SIG-M5 treated with dmso at 0.1 percent for 504 hours (cell line): ENCODE results near the gene EXD3.

ENCODE experiments used
- DNase-seq: peaks from one replicate; lab custom pipeline; 2025; ENCODE audit not compliant: unreplicated experiment; lab: John Stamatoyannopoulos, UW

Gene EXD3

DNA sequence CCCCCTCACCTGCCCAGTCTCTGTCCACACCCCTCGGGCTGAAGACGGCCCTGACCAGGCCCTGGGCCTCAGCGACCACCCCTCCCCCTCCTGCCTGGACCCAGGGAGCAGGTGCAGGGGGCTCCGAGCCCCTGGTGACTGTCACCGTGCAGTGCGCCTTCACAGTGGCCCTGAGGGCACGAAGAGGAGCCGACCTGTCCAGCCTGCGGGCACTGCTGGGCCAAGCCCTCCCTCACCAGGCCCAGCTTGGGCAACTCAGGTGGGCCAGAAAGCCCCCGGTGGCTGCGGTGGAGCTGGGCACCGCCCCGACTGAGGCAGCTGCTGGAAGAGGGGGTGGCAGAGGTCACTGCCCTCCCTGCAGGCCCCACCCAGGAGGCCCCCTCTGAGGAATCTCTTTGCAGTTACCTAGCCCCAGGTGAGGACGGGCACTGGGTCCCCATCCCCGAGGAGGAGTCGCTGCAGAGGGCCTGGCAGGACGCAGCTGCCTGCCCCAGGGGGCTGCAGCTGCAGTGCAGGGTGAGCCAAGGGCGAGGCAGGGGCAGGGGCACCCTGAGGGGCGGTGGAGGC lies 10.5 kb upstream of the EXD3 start:
- DNase-seq, result no peak

DNA sequence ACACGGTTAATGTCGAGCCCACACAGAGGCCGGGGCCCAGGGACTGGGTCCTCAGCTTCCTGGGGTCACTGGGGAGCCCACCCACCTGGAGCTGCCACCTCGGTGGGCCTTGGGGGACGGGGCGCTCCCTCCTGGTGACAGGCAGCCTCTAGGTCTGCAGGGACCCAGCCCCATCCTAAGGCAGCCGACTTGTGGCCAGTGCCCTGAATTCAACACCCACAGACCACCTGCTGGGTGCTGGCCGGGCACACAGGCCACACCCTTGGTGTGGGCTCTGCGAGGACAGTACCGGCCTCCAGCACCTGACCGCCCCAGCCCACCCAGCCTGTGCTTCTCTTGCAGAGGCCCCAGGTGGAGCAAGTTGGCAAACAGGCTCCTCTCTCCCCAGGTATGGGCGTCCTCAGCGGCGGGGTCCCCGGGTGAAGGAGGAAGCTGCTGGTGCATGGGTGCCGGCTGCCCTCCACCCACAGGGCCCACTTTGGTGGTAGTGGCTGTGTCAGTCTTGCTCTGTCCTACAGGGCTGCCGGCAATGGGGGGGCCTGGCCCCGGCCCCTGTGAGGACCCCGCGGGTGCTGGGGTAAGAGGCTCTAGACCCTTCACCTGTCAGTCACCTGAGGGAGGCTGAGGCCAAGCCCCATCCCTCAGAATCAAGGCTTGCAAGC lies 9.9 kb upstream of the EXD3 start:
- DNase-seq, result no peak

DNA sequence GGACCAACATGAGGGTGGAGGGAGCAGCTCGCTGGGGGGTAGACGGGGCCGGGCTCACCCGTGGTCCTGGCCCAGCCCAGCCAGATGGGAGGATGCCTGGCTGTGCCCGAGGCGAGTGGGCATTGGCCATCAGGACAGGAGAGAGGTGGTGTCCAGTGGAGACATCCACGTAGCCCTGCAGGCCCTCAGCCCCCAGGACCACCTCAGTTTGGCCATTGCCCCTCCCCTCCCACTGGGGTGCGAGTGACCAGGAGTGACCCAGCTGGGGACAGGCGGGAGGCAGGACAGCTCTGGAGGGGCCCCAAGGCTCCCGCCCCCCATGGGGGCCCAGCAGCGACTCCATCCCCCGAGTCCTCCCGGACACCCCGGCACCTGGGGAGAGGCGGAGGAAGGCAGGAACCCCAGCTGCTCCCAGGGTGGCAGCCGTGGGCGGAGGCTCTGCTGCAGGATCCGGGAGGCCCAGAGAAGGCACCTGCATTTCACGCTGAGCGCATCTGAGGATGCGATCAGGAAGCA lies 8.5 kb upstream of the EXD3 start:
- no peak for DNase-seq

DNA sequence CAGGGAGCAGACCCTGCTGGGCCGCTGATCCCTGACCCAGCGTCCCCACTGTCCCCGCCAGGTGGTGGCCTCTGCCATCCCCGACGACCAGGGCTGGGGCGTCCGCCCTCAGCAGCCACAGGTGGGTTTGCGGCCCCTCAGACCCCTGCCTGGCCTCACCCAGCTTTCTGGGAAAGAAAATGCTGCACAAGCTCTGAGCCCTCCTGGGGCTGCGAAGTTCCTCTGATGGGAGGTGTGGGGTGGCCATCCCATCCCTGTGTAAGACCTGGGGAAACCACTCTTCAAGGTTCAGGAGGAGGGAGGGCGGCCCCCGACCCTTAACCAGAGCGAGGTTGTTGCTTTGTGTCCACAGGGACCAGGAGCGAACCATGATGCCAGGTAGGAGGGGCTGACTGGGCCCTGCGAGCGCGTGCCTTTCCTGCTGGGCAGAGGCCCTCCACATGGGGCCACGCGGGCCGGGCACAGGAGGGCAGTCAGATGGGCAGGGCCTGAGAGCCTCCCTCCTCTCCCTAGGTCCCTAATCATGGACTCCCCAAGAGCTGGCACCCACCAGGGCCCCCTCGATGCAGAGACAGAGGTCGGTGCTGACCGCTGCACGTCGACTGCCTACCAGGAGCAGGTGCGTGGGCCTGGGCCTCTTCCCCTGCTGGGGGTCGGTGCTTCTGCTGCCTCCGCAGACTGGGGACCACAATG lies 7.9 kb upstream of the EXD3 start:
- no peak for DNase-seq

DNA sequence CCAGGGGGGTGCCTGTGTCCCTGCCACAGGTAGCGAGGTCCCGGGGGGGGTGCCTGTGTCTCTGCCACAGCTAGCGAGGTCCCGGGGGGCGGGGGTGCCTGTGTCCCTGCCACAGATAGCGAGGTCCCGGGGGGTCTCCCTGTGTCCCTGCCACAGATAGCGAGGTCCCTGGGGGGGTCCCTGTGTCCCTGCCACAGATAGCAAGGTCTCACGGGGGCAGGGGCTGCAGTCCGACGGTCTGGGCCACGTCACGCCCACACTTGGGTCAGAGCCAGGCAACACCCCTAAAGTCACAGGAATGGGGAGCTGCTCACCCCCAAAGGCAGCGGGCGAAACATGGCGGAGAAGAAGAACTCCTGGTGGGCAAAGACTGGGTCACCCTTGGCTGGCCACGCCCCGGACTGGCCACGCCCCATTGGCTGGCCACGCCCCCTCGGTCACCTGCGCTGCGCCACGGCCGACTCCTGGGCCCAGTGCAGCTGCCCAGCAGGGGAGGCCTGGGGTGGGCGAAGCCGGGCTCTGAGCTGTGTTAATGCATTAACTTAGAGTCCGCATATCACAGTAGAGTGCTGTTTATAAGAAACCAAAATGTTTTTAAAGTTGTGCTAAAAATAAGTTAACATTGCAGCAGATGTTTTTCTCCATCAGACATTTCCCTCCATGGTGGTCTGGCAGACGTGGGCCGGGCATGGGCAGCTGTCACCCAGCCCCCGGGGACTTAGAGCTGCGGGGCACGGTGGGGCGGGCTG lies 7.2 kb upstream of the EXD3 start:
- DNase-seq, result no peak

DNA sequence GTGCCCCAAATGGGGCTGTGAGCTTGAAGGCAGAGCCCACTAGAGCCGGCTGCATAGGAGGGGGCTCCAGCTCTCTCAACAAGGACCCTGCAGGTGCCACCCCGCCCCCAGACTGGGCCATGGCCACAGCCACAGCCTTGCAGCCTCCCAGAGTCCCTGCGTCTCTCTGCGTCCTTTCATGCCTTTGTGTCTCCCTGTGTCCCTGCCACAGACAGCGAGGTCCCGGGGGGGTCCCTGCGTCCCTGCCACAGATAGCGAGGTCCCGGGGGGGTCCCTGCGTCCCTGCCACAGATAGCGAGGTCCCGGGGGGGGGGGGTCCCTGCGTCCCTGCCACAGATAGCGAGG lies 6.6 kb upstream of the EXD3 start:
- DNase-seq, result no peak

DNA sequence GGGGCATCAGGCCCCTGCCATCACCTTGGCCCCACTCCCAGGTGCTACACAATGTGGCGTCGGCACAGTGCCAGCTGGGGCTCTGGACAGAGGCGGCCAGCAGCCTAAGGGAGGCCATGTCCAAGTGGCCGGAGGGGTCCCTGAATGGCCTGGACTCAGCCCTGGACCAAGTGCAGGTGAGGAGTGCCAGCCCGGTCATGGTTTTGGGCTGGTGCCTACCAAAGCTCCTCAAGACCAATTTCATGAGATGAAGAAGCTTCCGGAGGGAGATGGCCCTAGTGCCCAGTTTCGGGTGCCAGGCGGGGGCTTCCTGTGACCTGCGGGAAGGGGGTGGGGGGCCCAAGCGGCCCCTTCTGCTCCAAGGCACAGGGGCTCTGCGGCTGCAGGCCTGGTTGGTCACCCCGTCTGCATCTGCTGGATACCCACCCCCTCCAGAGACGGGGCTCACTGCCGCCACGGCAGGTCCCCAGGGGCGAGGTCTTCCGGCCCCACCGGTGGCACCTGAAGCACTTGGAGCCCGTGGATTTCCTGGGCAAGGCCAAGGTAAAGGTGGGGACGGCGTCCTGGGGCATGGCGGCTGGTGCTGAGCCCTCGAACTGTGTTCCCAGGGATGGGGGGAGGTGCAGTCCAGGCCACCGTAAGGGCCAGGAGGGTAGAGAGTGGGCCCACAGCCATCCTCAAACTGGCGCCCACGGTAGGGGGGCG lies 6.0 kb upstream of the EXD3 start:
- no peak for DNase-seq

DNA sequence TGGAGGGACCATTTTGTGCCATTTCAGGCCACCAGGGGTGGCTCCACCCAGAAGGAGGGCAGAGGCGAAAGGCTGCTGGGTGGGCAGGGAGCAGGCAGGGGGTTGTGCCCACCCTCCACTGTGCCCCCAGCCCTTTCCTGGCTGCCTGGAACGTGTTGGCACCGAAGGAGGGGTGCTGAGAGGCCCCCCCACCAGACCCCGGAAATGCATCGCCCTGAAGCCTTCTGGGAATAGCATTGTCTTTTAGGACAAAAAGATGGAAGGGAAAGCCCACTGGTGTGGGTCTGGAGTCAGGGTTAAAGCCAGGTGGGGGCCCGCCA lies 5.3 kb upstream of the EXD3 start:
- no peak for DNase-seq

DNA sequence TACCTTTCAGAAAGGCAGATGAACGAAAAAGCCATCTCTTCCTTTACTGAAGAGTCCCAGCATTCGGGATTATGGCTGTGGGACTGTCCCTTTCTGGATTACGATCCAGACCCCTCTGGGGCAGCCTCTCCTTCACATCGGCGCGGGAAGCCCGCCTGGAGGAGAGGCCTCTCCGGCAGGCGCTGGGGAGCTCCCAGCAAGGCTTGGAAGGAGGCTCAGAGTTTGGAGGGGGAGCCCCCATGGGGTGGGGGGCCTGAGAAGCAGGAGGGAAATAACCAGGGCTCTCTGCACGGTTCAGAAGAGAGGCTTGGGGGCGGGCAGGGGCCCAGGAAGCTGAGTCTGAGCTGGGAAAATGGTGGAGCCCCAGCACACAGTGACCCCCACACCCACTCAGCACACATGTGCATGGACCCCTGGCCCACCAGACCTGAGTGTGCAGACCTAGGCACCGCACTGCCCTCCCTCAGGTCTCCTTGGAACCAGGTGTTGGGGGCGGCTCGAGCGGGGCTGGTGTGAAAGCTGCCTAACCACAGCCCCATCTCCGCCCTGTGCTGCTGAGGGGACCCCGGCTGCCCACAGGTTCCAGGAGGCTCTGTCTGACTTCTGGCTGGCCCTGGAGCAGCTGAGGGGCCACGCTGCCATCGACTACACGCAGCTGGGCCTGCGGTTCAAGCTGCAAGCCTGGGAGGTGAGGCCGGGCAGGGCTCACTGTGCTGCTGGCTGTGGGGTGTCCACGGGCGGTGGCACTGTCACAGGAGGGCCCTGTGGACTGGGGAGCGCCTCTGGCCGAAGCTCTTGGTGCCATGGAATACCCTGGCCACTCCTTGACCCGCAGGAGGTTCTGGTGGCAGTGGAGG lies 4.7 kb upstream of the EXD3 start:
- no peak for DNase-seq

DNA sequence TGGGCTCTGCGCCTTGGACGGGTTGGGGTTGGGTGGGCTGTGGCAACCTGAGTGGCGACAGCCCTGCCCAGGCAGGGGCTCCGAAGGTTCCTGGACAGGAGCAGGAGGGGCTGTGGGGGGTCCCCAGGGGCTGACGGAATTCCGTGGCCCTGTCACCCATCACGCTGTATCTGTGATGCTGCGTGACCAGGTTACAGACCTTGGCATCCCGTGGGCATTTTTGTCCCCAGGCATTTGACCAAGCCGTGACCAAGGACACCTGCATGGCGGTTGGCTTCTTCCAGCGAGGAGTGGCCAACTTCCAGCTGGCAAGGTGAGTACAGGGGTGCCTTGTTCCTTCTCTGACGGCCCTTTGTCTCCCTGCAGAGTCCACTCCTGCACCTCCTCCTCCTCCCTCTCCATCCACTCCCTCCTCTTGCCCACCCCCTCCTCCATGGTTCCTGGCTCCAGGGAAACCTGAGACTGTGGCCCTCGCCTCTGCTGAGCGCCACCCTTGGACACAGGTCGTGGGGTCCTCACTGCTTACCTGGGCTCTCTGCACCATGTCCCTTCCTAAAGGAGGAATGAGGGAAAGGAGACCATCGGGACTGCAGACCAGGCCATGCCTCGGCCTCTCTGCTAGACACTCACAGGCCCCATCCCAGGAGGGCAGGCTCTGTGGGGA lies 3.2 kb upstream of the EXD3 start:
- DNase-seq, result no peak

DNA sequence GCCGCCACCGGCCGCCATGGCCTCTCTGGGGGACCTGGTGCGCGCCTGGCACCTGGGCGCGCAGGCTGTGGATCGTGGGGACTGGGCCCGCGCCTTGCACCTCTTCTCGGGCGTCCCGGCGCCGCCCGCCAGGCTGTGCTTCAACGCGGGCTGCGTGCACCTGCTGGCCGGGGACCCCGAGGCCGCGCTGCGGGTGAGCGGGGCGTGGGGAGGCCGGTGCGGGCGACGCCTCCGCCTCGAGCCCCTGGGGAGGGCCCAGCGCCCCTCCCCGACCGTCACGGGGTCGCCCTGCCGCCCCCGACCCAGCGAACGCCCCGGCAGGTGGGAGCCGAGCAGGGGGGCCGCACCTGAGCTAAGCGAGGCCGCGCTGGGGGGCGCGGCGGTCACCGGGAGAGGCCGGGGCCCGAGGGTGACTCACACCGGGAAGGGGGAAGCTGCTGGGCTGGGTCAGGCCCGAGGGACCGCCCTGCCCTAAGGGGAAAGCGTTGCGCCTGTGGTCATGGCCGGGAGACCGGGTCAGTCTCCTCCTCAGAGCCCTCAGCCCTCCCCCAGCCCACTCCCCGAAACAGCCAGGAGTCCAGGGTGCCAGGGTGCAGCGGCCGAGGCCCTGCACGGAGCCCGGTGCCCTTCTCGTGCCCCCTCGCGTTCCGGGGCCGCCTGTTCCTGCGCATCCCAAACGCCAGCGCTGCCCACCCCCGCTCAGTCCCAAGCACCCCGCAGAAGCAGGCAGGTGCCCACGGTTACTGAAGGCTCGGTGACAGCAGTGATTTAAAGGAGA lies 741 bp upstream of the EXD3 start:
- DNase-seq, result no peak

DNA sequence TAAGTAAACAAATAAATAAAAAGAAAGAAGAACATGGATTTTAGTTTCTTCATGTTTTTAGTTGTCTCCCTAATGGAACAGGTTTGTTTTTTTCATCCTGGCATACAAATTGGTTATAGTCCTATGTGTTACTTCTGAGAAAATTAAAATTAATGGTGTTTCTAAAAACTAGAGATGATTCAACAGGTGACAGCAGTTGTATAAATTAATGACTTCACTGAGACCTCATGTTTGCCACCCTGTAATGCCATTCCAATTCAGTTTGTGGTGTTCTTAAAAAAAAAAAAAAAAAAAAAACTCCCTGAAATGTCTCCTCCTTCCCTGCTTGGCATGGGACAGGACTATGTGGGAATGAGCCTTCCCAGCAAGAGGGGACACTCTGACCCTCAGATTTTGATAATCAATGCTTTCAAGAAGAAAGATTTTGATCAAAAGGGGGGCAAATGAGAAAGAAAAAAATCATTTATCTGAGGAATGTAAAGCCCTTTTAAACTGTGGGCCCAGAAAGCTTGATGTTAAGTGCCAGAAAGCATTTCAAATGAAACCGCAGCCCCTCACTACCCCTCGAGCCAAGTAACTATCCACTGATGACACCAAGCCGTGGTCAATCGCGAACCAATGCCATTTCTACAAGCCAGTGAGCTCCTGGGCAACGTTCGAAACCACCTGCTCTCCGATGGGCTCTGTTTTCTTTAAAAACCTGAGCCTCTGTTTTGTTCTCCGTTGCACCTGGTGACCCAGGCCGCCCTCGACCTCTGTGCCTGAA lies 941 bp downstream of the EXD3 start:
- no peak for DNase-seq

DNA sequence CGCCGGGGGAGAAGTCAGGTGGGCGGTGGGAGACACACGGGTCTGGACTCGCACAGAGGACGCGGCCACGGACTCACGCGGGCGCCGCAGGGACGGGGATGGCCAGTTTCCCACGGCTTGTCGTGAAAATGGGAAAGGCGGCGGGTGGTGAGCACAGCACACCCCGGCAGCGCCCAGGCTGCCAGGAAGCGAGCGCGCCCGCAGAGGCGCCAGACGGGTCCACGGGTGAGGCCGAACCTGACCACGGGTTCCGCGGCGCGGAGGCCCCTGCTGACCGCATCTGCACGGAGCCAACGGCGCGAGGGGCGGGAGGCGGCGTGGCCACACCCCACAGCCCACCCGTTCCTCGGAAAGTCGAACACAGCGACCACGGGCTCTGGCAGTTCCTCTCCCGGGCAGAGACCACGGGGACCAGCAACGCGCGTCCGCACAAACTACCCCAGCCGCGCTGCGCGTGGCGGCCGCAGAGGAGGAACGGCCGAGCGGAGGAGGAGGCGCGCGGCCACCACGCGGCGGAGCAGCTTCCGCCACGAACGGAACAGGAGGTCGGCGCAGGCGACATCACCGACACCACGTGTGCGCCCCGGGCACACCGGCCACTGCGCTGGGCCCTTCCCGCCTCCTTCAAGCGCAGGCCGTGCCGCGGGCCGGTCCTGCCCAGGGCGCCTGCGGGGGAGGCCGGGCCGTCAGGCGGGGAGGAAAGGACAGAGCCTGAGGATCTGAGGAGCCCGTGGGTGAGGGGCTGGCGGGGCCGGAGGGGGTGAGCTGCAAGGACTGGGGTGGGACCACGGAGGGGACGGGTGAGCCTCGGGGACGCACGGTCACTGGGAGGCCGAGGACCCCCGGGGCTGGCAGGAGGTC lies 5.6 kb downstream of the EXD3 start:
- DNase-seq, result no peak

DNA sequence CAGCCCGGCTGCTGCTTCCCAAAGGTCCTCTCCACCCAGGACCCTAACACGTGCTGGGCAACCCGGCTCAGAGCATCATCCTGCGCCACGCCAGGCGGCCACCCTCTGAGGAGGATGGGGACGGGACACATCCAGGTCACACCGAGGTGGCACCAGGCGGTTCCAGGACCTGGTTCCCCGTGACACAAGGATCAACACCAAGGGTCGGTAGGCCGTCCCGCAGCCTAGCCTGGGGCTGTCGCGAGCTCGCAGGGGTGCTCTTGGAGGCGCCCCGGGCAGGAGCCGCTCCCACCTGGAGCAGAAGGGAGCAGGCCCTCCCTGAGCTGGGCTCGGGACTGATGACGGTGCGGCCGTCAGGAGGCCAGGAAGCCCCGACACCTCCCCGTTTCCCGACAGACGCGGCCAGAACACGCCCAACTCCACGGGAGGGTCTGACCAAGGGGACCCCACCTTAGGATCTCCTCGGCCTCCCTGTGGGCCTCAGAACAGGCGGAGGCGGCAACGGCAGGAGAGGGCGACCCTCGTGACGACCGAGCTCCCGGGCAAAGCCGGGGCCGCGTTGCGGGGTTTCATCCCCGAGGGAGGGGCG lies 6.3 kb downstream of the EXD3 start:
- no peak for DNase-seq

DNA sequence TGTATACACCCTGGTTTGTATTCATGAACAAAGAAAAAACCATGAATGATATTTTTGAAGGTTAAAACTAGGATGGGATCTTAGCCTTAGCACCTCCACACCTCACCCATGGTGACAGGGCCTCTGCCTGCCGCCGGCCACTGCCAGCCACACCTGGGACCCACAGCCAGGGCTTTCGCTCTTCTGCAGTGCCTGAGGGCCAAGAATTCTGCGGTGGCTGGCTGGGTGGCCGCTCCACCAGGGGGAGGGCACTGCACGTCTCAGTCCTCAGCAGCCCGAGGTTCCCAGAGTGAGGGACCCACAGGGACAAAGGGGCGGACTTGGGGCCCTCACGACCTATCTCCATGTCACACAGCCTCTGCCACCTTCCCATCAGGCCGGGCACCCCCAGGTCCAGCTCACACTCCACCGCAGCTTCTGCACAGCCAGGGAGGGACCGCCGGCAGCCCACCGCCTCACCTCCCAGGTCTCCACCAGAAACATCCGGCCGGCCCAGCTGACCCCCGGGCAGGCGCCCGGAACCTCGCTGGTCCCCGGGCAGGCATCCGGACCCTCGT lies 6.9 kb downstream of the EXD3 start:
- no peak for DNase-seq

DNA sequence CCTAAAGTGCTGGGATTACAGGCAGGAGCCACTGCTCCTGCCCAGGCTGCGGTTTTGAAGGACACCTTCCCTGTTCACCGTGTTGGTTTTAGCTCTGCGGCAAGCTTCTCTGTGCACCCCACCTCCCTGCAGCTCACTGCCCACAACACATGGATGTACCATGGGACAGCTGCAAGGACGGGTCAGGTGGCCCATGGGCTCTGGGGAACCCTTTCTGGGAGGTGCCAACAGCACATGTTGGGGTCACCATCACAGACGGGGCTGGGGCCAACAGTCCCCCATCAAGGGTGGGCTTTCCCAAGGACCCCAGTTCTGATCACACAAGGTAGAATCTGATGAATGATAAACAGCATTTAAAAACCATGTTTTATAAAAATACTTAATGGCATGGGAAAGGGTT lies 7.5 kb downstream of the EXD3 start:
- no peak for DNase-seq

DNA sequence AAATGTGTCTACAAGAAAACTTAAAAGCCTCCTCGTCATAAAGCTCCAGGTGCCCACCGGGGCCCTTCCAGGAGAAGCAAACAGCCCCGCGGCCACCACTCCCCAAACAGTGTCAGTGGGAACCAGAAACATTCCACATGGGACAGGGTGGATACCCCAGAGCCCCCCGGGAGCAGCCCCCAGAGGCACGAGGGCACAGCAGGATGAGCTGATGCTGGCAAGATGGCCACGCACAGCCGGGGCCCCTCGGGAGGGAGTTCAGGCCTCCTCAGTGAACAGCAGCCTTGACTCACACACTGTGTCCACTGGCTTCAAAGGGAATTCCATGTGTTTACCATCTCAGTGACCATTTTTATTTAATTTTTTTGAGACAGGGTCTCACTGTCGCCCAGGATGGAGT lies 10.5 kb downstream of the EXD3 start:
- no peak for DNase-seq
